ENCODE results near the gene HLA-DQB2.

DNA sequence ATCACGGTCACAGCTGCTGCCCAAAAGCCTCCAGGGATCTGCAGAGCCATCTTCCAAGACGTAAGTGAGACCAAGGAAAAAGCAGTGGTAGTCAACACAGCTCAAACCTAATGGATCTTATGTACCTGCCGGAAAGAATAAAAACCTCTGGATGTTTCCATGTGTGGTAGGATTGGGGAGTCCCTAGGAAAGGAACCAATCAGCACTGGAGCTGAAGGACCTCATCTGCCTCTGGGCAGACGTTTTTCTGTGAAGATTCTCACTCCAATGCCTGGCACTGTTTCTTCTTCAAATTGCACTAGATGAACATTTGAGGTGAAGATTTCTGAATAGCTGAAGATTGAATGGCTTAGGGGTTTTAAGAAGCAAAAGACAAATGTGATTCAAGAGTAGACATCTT lies at the start of gene HLA-DQB2:
- TF ChIP-seq, protein P1, sequence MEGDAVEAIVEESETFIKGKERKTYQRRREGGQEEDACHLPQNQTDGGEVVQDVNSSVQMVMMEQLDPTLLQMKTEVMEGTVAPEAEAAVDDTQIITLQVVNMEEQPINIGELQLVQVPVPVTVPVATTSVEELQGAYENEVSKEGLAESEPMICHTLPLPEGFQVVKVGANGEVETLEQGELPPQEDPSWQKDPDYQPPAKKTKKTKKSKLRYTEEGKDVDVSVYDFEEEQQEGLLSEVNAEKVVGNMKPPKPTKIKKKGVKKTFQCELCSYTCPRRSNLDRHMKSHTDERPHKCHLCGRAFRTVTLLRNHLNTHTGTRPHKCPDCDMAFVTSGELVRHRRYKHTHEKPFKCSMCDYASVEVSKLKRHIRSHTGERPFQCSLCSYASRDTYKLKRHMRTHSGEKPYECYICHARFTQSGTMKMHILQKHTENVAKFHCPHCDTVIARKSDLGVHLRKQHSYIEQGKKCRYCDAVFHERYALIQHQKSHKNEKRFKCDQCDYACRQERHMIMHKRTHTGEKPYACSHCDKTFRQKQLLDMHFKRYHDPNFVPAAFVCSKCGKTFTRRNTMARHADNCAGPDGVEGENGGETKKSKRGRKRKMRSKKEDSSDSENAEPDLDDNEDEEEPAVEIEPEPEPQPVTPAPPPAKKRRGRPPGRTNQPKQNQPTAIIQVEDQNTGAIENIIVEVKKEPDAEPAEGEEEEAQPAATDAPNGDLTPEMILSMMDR (IDR thresholded peaks at IDR 0.05), result no peak
- TF ChIP-seq POLR2A (IDR thresholded peaks at IDR 0.05), result no peak

All from uterus (tissue), 2 donors.